ENCODE results near the gene MAPK7.
A peak's percentile ranks its signal among the peaks of the same experiment; 100 is the strongest.

The MAPK7 gene

DNA sequence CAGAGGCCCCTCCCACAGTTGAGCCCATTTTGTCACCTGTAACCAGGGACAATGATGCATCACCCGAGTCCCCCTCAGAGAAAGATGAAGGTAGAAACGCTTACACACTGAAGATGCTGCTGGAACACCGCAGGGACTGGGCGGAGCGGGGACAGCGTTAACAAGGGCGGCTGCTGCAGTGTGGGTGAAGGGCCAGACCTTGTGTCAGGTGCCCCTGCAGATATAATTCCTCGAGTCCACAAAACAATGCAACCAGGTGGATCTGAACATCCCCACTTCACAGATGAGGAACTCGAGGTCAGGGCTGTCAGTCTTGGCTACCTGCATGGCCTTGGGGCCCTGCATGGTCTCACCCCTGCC lies 6.3 kb upstream of the MAPK7 start:
- H3K4me3 ChIP-seq (ENCODE audit: control insufficient read depth, low read depth, low read length) = no peak overlapping the region
- TF ChIP-seq, protein P1, sequence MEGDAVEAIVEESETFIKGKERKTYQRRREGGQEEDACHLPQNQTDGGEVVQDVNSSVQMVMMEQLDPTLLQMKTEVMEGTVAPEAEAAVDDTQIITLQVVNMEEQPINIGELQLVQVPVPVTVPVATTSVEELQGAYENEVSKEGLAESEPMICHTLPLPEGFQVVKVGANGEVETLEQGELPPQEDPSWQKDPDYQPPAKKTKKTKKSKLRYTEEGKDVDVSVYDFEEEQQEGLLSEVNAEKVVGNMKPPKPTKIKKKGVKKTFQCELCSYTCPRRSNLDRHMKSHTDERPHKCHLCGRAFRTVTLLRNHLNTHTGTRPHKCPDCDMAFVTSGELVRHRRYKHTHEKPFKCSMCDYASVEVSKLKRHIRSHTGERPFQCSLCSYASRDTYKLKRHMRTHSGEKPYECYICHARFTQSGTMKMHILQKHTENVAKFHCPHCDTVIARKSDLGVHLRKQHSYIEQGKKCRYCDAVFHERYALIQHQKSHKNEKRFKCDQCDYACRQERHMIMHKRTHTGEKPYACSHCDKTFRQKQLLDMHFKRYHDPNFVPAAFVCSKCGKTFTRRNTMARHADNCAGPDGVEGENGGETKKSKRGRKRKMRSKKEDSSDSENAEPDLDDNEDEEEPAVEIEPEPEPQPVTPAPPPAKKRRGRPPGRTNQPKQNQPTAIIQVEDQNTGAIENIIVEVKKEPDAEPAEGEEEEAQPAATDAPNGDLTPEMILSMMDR (conservative IDR thresholded peaks at IDR 0.05; ENCODE audit: control insufficient read depth, insufficient read depth, low read depth, low read length) = no peak
- no peak for DNase-seq (ENCODE audit: low read depth)

DNA sequence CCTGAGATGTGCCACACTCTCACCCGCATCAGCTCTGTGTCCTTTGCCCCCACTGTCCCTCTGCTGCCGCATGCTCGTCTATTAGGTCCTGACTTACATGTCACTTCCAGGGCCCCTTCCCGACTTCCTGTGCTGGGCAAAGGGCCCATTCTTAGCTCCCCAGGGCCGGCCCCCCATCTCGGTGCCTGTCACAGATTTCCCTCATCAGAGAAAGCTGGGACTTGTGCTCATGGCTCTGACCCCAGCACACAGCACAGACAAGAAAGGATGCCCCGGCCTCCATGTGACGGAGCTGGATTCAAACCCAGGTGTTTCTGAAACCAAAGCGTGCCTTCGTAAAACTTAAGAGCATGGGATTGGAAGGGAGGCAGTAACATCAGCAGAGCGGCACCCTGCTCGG lies 5.9 kb upstream of the MAPK7 start:
- DNase-seq (ENCODE audit: low read depth) = no peak
- TF ChIP-seq, protein P1 (conservative IDR thresholded peaks at IDR 0.05; ENCODE audit: control insufficient read depth, insufficient read depth, low read depth, low read length) = no peak
- H3K4me3 ChIP-seq (ENCODE audit: control insufficient read depth, low read depth, low read length) = no peak overlapping the region

DNA sequence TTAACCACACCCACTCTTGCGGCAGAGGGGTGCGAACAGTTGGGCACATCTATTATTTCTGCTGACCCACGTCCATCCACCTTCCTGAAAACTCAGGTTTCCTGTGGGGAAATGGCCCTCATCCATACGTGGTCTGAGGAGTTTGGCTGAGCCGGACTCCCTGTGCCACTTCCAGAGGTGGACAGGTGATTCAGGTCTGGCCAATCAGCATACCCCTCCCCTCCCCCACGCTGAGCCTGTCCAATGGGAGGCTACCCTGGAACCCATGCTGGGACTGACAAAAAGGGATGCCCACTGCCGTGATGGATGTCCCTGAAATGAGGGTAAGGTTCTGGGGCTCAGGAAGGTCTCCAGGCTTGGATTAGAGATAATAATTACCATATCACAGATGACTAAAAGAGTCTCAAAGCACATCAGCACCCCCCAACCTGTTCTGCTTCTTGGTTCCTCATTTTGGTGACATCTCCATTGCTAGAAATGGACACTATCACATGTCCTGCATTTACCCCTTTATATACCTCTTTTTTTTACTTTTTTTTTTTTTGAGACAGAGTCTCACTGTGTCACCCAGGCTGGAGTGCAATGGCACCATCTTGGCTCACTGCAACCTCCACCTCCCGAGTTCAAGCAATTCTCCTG lies 5.3 kb upstream of the MAPK7 start:
- TF ChIP-seq, protein P1 (conservative IDR thresholded peaks at IDR 0.05; ENCODE audit: control insufficient read depth, insufficient read depth, low read depth, low read length) = no peak
- H3K4me3 ChIP-seq (ENCODE audit: control insufficient read depth, low read depth, low read length) = no peak overlapping the region
- DNase-seq (ENCODE audit: low read depth) = no peak

DNA sequence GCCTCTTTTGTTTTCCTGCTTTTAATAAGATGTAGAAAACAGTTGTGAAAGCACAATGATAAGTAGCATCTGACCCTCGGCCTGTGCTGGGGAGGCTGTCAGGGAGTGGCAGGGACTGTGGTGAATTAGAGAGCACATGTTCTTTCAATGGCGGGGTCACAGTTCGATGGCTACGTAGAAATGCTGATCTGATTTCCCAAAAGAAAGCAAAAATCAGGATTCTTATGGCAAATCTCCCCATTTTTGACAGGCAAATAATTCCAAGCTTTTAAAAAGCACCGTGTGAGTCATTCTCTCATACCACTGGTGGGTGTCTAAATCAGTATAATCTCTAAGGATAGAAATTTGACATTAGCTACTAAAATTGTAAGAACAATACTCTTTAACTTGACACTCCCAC lies 4.2 kb upstream of the MAPK7 start:
- TF ChIP-seq, protein P1 (conservative IDR thresholded peaks at IDR 0.05; ENCODE audit: control insufficient read depth, insufficient read depth, low read depth, low read length) = no peak
- H3K4me3 ChIP-seq (ENCODE audit: control insufficient read depth, low read depth, low read length) = no peak overlapping the region
- DNase-seq (ENCODE audit: low read depth) = peak; percentile 17

DNA sequence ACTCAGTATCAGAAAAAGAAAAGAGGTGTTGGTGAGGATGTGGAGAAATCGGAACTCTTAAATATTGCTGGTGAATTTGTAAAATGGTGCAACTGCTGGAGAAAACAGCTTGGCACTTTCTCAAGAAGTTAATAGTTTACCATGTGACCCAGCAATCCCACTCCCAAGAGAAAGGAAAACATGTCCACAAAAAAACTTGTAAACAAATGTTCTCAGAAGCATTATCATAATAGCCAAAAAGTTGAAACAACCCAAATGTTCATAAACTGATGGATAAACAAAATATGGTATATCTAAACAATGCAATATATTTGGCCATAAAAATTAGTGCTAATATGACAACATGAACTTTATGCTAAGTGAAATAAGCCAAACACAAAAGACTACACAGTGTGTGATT lies 2.6 kb upstream of the MAPK7 start:
- no peak for DNase-seq (ENCODE audit: low read depth)
- TF ChIP-seq, protein P1 (conservative IDR thresholded peaks at IDR 0.05; ENCODE audit: control insufficient read depth, insufficient read depth, low read depth, low read length) = no peak
- H3K4me3 ChIP-seq (ENCODE audit: control insufficient read depth, low read depth, low read length) = no peak overlapping the region

DNA sequence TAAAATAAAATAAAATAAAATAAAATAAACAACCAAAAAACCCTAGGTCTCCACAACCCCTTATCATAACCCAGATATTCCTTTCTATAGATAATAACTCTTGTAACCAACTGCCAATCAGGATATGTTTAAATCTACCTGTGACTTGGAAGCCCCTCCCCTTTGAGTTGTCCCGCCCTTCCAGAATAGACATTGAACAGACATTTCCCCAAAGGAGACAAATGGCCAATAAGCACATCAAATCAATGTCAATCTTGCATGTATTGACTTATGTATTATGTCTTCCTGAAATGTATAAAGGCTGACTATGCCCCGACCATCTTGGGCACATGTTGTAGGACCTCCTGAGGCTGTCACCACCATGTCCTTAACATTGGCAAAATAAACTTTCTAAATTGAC lies 1.5 kb upstream of the MAPK7 start:
- peak overlapping the region; percentile 70 for H3K4me3 ChIP-seq (ENCODE audit: control insufficient read depth, low read depth, low read length)
- DNase-seq (ENCODE audit: low read depth) = no peak
- TF ChIP-seq, protein P1 (conservative IDR thresholded peaks at IDR 0.05; ENCODE audit: control insufficient read depth, insufficient read depth, low read depth, low read length) = no peak
